Measurements from ENCODE around the gene FAM184A. TPM values are rescaled to one million over a fixed set of nuclear protein-coding genes. Genes with fewer than 3 reads are reported as not detected.

FAM184A gene
- total RNA-seq, 1 experiment from 2014 or later, result 8.6 TPM

DNA sequence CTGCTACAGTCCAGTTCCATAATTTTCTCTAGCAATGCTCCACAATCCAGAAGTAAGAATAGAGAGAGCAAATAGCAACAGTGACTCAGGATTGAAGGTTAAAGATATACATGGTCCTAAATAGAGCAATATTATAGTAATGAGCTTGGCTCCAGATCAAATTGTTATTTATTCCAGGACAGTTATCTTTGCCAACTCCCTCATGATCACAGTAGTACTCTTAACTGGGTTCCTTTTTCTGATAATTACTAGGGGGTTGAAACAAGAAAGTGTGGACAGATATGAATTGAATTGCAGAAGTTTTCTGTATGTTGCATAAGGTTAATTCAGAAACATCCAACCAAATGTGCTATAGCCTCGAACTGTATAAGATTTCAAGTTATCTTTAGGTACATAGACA is 11.9 kb downstream of the FAM184A start:
- Mint-ChIP-seq H3K9me3 (ENCODE audit: low read depth, unreplicated experiment) (no peaks in the 10 kb centered on the region), H3K27me3 (ENCODE audit: unreplicated experiment) (no peaks in the 10 kb centered on the region), H3K27ac (ENCODE audit: unreplicated experiment) (no peak overlapping the region), H3K4me1 (ENCODE audit: low read depth, unreplicated experiment) (no peaks in the 10 kb centered on the region), H3K36me3 (ENCODE audit: insufficient read depth, unreplicated experiment) (no peaks in the 10 kb centered on the region), H3K4me3 (ENCODE audit: low read depth, unreplicated experiment) (no peak overlapping the region)
- no peak for TF ChIP-seq CTCF (IDR thresholded peaks at IDR 0.05; ENCODE audit: unreplicated experiment)
- CTCF ChIA-PET, result no interaction called here
- DNase-seq, result no peak
- intact Hi-C loops (cut with micrococcal nuclease; ENCODE audit: unreplicated experiment), result no loop called here
- BruUV-seq (replicated peaks), result no TSS peak

DNA sequence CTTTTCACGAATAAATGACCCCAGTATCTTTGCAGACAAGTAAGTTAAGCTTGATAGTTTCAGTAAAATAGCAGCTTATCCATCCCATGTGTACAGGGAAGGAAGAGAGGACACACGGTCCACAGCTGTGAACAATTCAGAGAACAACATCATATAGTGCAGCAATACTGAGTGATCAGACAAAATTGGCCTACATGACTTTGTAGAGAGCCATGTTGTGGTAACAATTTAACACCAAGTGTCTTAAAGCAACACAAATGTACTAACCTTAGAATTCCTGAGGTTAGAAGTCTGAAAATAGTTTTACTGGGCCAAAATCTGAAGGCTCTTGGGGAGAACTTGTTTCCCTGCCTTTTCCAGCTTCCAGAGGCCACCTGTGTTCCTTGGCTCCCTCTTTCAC is 12.5 kb downstream of the FAM184A start:
- Mint-ChIP-seq H3K36me3 (ENCODE audit: insufficient read depth, unreplicated experiment) (no peaks in the 10 kb centered on the region), H3K9me3 (ENCODE audit: low read depth, unreplicated experiment) (no peaks in the 10 kb centered on the region), H3K4me3 (ENCODE audit: low read depth, unreplicated experiment) (no peak overlapping the region), H3K4me1 (ENCODE audit: low read depth, unreplicated experiment) (no peaks in the 10 kb centered on the region), H3K27ac (ENCODE audit: unreplicated experiment) (no peak overlapping the region), H3K27me3 (ENCODE audit: unreplicated experiment) (no peaks in the 10 kb centered on the region)
- no peak for DNase-seq
- intact Hi-C loops (cut with micrococcal nuclease; ENCODE audit: unreplicated experiment), result no loop called here
- BruUV-seq (replicated peaks), result no TSS peak
- TF ChIP-seq CTCF (IDR thresholded peaks at IDR 0.05; ENCODE audit: unreplicated experiment), result no peak
- CTCF ChIA-PET, result no interaction called here

- no peak for DNase-seq
- no TSS peak for BruUV-seq (replicated peaks)
- TF ChIP-seq CTCF (IDR thresholded peaks at IDR 0.05; ENCODE audit: unreplicated experiment), result no peak
- no peaks in the 10 kb centered on the region for H3K9me3 Mint-ChIP-seq (ENCODE audit: low read depth, unreplicated experiment)
- H3K36me3 Mint-ChIP-seq (ENCODE audit: insufficient read depth, unreplicated experiment), result no peaks in the 10 kb centered on the region
- H3K4me3 Mint-ChIP-seq (ENCODE audit: low read depth, unreplicated experiment), result no peak overlapping the region
- CTCF ChIA-PET, result no interaction called here
- intact Hi-C loops (cut with micrococcal nuclease; ENCODE audit: unreplicated experiment), result no loop called here
- H3K27me3 Mint-ChIP-seq (ENCODE audit: unreplicated experiment), result no peaks in the 10 kb centered on the region
- no peak overlapping the region for H3K27ac Mint-ChIP-seq (ENCODE audit: unreplicated experiment)
- no peaks in the 10 kb centered on the region for H3K4me1 Mint-ChIP-seq (ENCODE audit: low read depth, unreplicated experiment)
Measured at GRCh38 chr6:119065382-119065781, 13.1 kb downstream of the FAM184A start.

DNA sequence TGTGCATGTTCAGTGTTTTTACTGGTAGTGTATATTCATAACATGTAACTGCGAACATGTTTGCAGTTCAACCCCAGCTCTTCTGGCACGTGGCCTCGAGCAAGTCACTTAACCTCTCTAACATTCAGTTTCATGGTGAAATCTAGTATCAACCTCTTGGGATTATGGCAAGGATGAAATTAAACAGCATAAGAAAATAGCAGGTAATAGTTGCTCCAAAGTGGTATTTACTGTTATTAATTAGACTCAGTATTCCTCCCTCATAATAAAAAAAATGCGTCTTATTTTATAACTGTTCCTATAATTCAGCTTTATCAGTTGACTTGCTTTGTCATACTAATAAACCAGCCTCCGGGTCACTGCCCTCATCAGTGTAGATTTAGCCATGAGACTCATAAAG is 15.0 kb downstream of the FAM184A start:
- no peak for DNase-seq
- intact Hi-C loops (cut with micrococcal nuclease; ENCODE audit: unreplicated experiment), result no loop called here

More for the DNA sequence above, 15.0 kb downstream of the FAM184A start:
- BruUV-seq (replicated peaks), result no TSS peak
- no peak overlapping the region for H3K4me3 Mint-ChIP-seq (ENCODE audit: low read depth, unreplicated experiment)
- no peaks in the 10 kb centered on the region for H3K27me3 Mint-ChIP-seq (ENCODE audit: unreplicated experiment)
- TF ChIP-seq CTCF (IDR thresholded peaks at IDR 0.05; ENCODE audit: unreplicated experiment), result no peak
- CTCF ChIA-PET, result no interaction called here
- no peak overlapping the region for H3K27ac Mint-ChIP-seq (ENCODE audit: unreplicated experiment)
- H3K4me1 Mint-ChIP-seq (ENCODE audit: low read depth, unreplicated experiment), result no peaks in the 10 kb centered on the region
- H3K36me3 Mint-ChIP-seq (ENCODE audit: insufficient read depth, unreplicated experiment), result no peaks in the 10 kb centered on the region
- H3K9me3 Mint-ChIP-seq (ENCODE audit: low read depth, unreplicated experiment), result no peaks in the 10 kb centered on the region

All from Calu3 (cell line).